ENCODE results near the gene TAP1.
"Not testable (repeated sequence)": the region's sequence is repeated elsewhere in the genome, so short reads cannot be mapped to it uniquely, and the experiment has no call there.

Gene TAP1

DNA sequence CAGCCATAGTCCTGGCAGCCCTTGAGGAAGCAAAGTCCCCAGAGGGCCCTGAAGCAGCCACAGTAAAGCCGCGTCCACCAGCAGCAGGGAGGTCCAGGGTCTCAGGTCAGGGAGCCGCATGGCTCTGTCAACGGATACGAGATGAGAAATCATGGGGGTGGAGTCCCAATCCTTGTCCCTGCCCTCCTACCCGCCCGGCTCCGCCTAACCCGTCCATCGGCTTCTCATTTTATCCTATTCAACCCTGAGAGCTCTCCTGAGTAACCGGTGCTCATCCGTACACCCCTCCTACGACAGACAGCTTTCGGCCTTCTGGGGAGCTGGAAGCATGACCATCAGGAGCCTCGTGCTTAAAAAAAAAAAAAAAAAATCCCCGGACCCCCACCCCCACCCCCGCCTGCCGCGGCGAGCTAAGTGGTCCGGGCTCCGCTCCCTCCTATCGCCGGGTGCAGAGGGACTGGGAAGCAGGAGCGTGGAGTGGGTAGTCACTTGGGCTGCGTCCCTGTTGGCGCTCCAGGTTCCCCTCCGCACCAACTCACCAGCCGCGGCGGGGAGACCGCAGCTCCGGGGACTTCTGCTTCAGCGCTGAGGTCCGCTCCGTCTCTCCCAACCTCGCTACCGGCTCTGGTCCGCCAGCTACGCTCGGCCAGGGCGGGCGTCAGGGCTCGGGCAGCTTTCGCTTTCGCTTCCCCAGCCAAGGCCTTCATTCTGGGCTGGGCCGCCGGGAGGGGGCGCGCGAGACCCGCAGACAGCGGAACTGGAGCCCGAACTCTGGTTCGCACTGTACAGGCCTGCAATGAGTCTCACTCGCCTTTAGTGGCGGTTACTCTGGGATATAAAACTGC lies 15.2 kb downstream of the TAP1 start, which contains the start of gene TAP2:
TSS of gene TAP2 (minus strand) at position 626 of the 845 bp plus-strand sequence. CDS start at position 120, 506 bp downstream.
- FAIRE-seq: no peak

DNA sequence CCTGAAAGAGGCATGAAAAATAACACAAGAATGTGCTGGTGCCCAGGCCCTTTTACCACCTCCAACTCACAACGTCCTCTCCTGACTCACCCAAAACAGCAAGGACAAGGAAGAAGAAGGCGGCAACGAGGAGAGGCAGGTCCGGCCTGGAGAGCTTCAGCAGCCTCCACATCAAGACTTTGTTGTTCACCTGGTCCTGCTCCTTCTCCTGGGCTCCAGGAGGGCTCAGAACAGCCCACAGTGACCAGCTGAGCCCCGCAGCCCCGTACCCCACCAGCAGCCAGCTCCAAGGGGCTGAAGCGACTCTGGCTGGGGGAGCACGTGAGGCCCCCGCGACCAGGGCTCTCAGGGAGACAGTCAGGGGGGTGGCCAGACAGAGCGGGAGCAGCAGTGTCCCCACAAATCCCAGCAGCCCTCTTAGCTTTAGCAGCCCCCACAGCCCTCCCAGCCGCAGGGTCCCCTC lies 15.8 kb downstream of the TAP1 start:
- no peak for FAIRE-seq

GRCh38 chr6:32836873-32837272 lies 16.6 kb downstream of the TAP1 start:
- no peak for FAIRE-seq

DNA sequence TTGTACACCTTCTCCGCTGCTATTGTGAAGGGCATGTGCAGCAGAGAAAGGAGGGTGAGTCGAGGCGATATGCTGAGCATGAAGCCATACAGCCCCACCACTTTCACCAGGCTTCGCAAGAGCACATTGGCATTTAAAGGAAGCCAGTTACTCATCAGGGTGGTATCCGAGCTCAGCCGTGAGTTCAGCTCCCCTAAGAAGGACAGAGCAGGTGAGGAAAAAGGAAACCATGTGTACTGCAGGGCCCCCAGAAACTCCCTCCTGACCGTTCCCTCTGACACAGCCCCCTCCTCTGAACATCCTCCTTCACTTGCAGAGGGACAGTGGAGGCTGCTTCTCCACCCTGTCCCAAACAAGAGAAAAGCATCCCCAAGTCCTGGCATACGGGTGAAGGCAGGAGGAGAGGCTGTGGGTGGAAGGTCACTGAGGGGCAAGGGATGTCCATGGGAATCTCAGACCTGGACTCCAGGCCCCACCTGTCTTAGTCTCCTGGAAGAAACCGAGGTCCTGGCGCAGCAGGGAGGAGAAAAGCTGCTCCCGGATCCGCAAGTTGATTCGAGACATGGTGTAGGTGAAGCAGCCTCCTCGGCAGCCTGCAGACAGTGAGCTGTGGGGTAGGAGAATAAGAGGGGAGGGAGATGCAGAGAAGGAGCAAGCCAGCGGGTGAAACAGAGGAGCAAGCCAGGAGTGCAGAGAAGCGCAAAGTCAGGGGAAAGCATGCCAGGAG lies 18.2 kb downstream of the TAP1 start:
- no peak for FAIRE-seq

GRCh38 chr6:32833664-32834063 lies 19.8 kb downstream of the TAP1 start:
- FAIRE-seq: no peak

- FAIRE-seq: no peak
Observed at GRCh38 chr6:32832535-32832934, 21.0 kb downstream of the TAP1 start.

GRCh38 chr6:32830936-32831335 lies 22.6 kb downstream of the TAP1 start:
- FAIRE-seq: no peak

- no peak for FAIRE-seq
Observed at GRCh38 chr6:32830017-32830416, 23.5 kb downstream of the TAP1 start.

DNA sequence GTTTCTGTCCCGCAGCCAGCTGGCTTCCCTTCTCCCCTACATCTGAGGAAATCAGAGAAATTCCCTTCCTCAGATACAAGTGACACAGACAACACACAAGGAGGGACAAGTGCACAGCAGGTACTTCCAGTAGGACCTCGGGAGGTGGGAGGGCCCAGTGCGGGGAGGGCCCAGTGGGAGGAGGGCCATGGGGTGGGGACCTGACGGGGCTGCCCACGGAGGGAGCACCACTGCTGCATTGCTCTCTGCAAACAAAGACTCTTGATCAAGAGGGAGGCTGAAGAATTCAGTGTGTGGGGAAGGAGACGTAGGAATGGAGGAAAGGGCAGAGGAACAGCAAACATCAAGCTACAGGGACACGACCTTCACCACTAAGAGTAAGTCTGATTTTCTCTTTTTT lies 24.0 kb downstream of the TAP1 start:
- FAIRE-seq: no peak

- FAIRE-seq: no peak
Observed at GRCh38 chr6:32827025-32827424, 26.5 kb downstream of the TAP1 start.

GRCh38 chr6:32825966-32826365 lies 27.5 kb downstream of the TAP1 start:
- no peak for FAIRE-seq

DNA sequence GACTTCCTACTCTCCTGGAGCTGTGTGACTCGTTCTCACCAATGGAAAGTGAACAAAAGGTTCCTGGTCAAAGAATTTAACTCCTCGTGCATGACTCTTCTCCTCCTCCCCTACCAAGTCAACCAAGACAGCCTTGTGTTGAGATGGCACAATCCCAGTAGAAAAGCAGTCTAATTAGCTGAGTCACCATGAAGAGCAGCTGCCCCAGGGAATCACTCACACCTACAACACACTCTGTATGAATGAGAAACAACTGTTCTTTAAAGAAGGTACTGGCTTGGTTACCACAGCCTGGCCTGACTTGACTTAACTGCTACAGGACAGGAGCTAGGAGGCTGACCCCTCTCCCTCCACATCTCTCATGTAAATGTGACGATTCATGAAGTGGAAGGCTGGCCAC lies 33.8 kb downstream of the TAP1 start:
- no peak for FAIRE-seq

- no peak for FAIRE-seq
Observed at GRCh38 chr6:32818867-32819266, 34.6 kb downstream of the TAP1 start.

DNA sequence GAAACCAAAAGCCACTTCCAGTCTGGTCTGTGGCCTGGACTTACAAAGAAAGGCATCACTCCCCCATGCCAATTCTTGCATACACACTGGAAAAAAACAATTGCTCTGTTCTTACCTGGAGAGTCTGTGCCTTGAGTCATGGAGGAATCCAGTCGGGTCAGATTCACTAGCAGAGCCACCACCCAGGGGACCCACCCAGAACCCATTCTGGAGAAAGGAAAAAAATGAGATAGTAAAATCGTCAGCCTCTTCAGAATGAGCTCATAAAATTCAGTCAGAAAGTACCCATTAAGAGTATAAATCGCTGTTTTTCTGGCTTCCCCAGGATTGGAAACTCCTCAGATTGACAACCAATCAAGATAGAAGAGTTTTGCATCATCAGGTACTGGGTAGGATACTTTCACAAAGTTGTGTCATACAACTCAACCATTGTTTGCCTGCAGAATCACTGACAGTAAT lies 36.7 kb downstream of the TAP1 start, which contains the start of gene HLA-DOB:
TSS of gene HLA-DOB (minus strand) at position 257 of the 459 bp plus-strand sequence. CDS start at position 206, 51 bp downstream.
- no peak for FAIRE-seq

GRCh38 chr6:32815996-32816395 lies 37.5 kb downstream of the TAP1 start:
- no peak for FAIRE-seq

DNA sequence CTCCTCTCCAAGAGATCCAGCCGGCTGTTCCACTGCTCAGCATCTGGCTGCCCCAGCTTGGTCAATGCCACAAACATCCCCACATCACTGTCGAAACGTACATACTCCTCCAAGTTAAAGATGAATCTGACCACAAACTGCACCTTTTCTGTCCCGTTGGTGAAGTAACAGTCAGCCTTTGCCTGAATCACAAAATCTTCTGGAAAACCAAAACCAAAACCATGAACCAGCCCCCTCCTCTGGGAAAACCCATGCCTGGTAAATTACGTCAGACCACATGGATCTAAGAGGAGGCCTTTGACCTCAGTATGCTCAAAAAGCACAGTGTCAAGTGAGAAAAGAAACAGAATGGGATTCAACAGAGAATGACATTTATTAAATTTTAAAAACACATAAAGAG lies 38.4 kb downstream of the TAP1 start:
- no peak for FAIRE-seq

DNA sequence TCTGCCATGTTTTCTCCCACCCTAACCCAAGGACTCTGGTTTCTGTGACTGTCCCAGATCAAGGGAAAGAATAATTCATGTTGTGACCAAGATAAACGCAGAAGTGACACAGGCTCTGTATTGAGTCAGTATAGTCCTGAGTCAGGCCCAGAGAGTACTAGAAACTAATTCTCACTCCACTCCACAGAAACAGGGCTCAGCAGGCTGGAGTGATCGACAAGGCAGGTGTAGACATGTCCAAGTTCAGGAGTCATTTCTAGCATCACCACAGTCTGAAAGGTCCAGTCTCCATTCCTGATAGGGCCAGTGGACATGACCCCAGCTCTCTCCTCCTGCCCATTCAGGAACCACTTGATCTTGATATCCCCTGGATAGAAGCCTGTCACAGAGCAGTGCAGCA lies 39.4 kb downstream of the TAP1 start:
- no peak for FAIRE-seq

- no peak for FAIRE-seq
Observed at GRCh38 chr6:32809171-32809570, 44.3 kb downstream of the TAP1 start.

DNA sequence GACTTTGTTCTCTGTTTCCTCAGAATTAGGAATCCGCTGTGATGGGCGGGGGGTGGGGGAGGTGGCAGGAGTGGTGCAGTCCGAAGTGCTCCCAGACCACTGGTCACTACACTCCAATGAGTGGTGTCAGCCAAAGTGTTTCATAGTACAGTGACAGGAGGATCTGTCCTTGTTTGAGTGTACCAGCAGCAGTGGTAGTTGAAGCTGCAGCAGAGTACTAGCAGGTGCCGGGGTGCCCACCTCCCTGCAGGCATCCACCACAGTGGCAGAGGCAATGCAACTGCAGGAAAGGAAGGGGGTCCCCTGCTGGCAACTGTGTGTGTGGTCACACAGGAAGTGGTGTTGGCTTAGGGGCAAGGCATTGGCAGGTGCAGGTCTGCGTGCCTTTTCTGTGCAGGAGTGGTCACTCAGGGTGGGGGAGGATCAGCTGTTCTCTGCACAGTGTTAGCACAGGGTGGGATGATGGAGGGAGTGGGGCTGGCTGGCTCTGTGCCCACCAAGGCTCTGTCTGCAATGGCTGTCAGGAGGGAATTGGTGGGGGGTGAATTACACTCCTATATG lies 46.4 kb downstream of the TAP1 start:
- FAIRE-seq: no peak

DNA sequence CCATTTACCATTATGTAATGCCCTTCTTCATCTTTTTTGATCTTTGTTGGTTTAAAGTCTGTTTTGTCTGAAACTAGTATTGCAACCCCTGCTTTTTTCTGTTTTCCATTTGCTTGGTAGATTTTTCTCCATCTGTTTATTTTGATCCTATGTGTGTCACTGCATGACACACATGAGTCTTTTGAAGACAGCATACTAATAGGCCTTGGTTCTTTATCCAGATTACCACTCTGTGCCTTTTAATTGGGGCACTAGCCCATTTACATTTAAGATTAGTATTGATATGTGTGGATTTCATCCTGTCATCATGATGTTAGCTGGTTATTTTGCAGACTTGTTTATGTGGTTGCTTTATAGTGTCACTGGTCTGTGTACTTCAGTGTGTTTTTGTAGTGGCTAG lies 48.1 kb downstream of the TAP1 start:
- not testable (repeated sequence) for FAIRE-seq

- FAIRE-seq: no peak
Observed at GRCh38 chr6:32803416-32803815, 50.1 kb downstream of the TAP1 start.

DNA sequence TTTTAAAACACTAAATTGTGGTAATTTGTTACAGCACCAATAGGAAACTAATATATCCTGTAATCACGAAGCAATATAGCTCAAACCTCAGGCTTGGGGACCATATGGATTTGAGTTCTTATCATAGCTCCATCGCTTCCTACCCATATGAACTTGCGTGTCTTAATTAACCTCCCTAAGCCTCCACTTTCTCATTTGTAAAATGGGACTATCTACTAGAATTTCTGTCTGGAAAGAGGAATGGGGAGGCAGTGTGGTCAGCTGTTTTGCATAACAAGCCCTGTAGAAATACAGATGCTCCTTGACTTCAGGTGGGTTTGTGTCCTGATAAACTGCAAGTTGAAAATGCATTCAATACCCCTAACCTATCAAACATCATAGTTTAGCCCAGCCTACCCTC lies 53.8 kb downstream of the TAP1 start:
- FAIRE-seq: no peak

GRCh38 chr6:32799168-32799567 lies 54.3 kb downstream of the TAP1 start:
- FAIRE-seq: no peak
